Right atrium auricular region (tissue), 2 donors: ENCODE data around the gene OR51E2. TPM values are rescaled to one million over a fixed set of nuclear protein-coding genes. Genes with fewer than 3 reads are reported as not detected.

Experiments
- DNase-seq: peaks from one replicate; pipeline ENCODE4 v3.0.0-alpha.2; 2019; ENCODE audit warnings: low spot score
- H3K27ac ChIP-seq, 2 donors: fragments of 200-600 bp; sonication (generic); 1 replicate in 1 of 2; 2 replicates in 1 of 2; pipeline ENCODE4 v1.5.1; 2016 to 2019
- H3K27me3 ChIP-seq, 2 donors: fragments of 200-600 bp; sonication (generic); one replicate each; pipeline versions ENCODE4 v1.5.1 to v1.6.0; 2017 to 2019
- H3K36me3 ChIP-seq: fragments of 200-600 bp; sonication (generic); one replicate; pipeline ENCODE4 v1.5.1; 2016
- H3K4me1 ChIP-seq, 2 donors: fragments of 200-600 bp; sonication (generic); one replicate each; pipeline versions ENCODE4 v1.5.1 to v1.6.0; 2017 to 2019
- H3K4me3 ChIP-seq, 2 donors: fragments of 200-600 bp; sonication (generic); 1 replicate in 1 of 2; 2 replicates in 1 of 2; pipeline ENCODE4 v1.5.1; 2017 to 2019; ENCODE audit warnings: mild to moderate bottlenecking in 1 of 2, moderate library complexity in 1 of 2
- H3K9me3 ChIP-seq, 2 donors: fragments of 200-600 bp; sonication (generic); one replicate each; pipeline ENCODE4 v1.5.1; 2019
- total RNA-seq, 2 donors: library from RNA; depleted of rRNA; stranded (reverse); fragments of >200 nt; gene quantifications; one replicate each; pipeline ENCODE4 v1.1.0, GENCODE V29; 2016
- TF ChIP-seq, protein P1 (sequence below), 2 donors: fragments of 200-600 bp; sonication (generic); IDR thresholded peaks; one replicate each; pipeline ENCODE4 v1.5.1; 2019; ENCODE audit warnings: antibody characterized with exemption in 2 of 2

The OR51E2 gene
- total RNA-seq, 2 donors from 2014 or later = 0.15 TPM; not detected in 1

- Histone ChIP-seq H3K27me3 (no peaks in the 10 kb centered on the region), H3K9me3 (no peaks in the 10 kb centered on the region), H3K4me1 (no peaks in the 10 kb centered on the region), H3K27ac (no peak overlapping the region), H3K4me3 (no peak overlapping the region), H3K36me3 (no peaks in the 10 kb centered on the region)
- DNase-seq = no peak
- TF ChIP-seq, protein P1, sequence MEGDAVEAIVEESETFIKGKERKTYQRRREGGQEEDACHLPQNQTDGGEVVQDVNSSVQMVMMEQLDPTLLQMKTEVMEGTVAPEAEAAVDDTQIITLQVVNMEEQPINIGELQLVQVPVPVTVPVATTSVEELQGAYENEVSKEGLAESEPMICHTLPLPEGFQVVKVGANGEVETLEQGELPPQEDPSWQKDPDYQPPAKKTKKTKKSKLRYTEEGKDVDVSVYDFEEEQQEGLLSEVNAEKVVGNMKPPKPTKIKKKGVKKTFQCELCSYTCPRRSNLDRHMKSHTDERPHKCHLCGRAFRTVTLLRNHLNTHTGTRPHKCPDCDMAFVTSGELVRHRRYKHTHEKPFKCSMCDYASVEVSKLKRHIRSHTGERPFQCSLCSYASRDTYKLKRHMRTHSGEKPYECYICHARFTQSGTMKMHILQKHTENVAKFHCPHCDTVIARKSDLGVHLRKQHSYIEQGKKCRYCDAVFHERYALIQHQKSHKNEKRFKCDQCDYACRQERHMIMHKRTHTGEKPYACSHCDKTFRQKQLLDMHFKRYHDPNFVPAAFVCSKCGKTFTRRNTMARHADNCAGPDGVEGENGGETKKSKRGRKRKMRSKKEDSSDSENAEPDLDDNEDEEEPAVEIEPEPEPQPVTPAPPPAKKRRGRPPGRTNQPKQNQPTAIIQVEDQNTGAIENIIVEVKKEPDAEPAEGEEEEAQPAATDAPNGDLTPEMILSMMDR (IDR thresholded peaks at IDR 0.05) = no peak
Observed at GRCh38 chr11:4704790-4705334, 7.2 kb upstream of the OR51E2 start.

DNA sequence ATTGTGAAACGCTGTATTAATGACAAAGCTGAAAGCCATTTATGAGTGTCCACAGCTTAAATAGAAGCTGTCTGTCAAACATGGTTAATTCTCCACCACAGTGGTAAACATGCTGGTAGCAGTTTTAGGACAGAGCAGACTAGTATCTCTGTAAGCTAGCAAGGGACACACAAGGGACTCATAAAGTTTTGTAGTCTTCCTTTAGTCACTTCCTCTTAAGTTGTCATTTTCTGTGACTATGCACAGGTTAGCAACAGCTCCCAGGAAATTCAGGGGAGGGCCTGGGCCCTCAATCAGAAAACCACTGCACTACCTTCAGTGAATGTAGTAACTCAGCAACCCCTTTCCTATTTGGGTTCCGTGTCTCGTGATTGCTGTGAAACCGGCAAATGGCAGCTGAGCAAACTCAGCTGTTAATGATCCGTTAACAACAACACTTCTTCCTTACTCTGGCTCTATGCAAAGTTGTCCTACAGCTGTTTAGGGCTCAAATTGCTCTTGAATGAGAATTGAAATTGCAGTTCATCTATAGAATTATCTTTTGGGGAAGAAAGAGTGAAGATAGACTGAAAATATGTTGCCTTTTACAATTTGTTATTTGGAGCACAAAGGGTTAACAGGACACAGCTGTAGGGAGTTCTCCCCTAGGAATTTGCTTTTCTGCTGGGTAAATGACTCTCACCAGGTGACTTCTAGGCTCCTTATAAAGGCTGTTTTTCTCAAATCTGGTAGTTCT, 6.6 kb upstream of the OR51E2 start, which contains the start of gene MMP26:
Gene MMP26, plus strand, starts transcription at position 731 of the 736 bp plus-strand sequence.
- H3K27me3 ChIP-seq = no peaks in the 10 kb centered on the region
- H3K4me3 ChIP-seq = no peak within 1 kb of the TSS
- no peak for DNase-seq
- no peak within 1 kb of the TSS for H3K27ac ChIP-seq
- TF ChIP-seq, protein P1 (IDR thresholded peaks at IDR 0.05) = no peak
- no peaks in the 10 kb centered on the region for H3K36me3 ChIP-seq
- no peaks in the 10 kb centered on the region for H3K4me1 ChIP-seq
- no peaks in the 10 kb centered on the region for H3K9me3 ChIP-seq

DNA sequence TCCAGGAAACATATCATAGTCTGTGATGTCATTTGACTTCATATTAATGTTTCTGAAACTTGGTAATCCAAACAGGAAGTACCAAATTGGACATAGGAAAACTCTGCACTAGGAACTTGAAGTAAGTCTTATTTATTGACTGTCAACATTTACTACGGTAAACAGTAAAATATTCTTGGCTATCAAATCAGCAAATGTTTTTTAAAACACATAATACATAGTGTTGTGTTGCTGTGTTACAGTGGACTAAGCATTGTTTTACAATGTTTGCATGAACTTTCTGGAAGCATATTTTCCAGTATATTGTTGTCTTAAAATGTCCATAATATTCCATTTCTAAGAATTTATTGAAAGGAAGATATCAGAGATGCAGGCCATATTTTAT, 2.8 kb upstream of the OR51E2 start:
- Histone ChIP-seq H3K27me3 (no peaks in the 10 kb centered on the region), H3K4me1 (no peaks in the 10 kb centered on the region), H3K36me3 (no peaks in the 10 kb centered on the region), H3K27ac (no peak overlapping the region), H3K9me3 (no peaks in the 10 kb centered on the region), H3K4me3 (no peak overlapping the region)
- TF ChIP-seq, protein P1 (IDR thresholded peaks at IDR 0.05) = no peak
- DNase-seq = no peak

DNA sequence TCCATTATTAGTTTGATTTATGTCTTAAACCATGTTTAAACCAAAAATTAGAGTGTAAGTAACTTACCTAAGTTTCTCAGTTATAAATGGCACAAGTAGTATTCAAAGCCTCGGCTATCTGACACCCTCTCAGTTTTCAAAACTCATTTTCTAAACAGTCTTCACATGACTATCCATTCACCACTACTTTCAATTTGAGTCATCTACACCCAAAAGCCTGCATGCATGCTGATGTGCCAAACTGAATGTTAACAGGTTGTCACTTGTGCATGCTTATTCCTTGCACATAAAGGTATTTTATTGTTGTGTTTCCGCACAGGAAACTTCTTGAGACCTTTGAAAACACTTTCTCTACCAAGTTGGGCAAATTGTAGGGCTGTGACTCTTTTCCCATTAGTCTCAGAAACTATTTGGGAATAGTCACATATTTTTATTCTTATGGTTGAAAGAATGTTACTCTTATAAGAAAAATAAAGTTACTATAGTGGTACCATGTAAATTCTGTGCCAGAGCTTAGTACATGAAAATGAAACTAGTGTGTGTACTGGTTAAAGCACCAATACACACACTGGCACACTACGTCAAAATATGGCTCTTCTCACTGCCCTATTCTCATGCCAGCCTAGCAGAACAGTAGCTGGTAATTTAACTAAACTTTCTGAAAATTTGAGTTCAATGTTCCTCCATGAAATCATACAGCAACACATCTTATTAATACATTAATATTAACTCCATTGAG, 2.2 kb upstream of the OR51E2 start:
- no peak overlapping the region for H3K4me3 ChIP-seq
- no peaks in the 10 kb centered on the region for H3K36me3 ChIP-seq
- no peak for DNase-seq
- TF ChIP-seq, protein P1 (IDR thresholded peaks at IDR 0.05) = no peak
- no peaks in the 10 kb centered on the region for H3K9me3 ChIP-seq
- no peaks in the 10 kb centered on the region for H3K4me1 ChIP-seq
- no peak overlapping the region for H3K27ac ChIP-seq
- no peaks in the 10 kb centered on the region for H3K27me3 ChIP-seq

GRCh38 chr11:4695442-4695841, 2.2 kb downstream of the OR51E2 start:
- H3K27me3 ChIP-seq = no peaks in the 10 kb centered on the region
- no peaks in the 10 kb centered on the region for H3K4me1 ChIP-seq
- no peak overlapping the region for H3K27ac ChIP-seq
- no peak overlapping the region for H3K4me3 ChIP-seq
- H3K36me3 ChIP-seq = no peaks in the 10 kb centered on the region
- no peaks in the 10 kb centered on the region for H3K9me3 ChIP-seq
- TF ChIP-seq, protein P1 (IDR thresholded peaks at IDR 0.05) = no peak
- no peak for DNase-seq
